HT-29 (cell line): Measurements from ENCODE around the gene SLC35A3. TPM values are rescaled to one million over a fixed set of nuclear protein-coding genes. Genes with fewer than 3 reads are reported as not detected.

Experiments used
- DNase-seq: peaks from one replicate; pipeline ENCODE4 v3.0.0-alpha.2; 2015; ENCODE audit warnings: low spot score
- small RNA-seq: library from RNA; depleted of rRNA; stranded (forward); fragments of <200 nt; gene quantifications from one replicate; pipeline ENCODE3, GENCODE V24; 2014
- total RNA-seq: library from RNA; depleted of rRNA; stranded (reverse); fragments of >200 nt; shearing (Covaris generic); gene quantifications from 2 replicates; pipeline ENCODE4 v1.2.3, GENCODE V29; 2014; rRNA removed

SLC35A3 gene
- total RNA-seq, 1 experiment from 2014 or later = 30.8 TPM

DNA sequence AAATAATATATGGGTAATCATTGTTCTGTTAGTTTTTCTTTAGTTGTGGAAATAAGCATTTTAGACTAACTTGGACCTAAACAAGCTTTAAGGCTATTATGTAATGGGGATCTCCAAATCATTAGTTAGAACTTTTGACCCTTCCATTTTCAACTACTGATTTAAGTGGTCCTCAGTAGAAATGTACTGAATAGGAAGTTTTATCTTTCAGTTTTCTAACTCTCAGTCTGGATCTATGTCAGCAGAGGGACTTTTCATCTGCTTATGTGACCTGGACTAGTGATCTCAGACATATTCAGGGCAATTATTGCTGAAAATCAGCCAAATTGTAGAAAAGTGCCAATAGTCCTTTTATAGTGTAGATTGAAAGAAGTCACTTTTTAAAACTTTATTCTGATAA lies 106.9 kb downstream of the SLC35A3 start:
- DNase-seq = no peak

DNA sequence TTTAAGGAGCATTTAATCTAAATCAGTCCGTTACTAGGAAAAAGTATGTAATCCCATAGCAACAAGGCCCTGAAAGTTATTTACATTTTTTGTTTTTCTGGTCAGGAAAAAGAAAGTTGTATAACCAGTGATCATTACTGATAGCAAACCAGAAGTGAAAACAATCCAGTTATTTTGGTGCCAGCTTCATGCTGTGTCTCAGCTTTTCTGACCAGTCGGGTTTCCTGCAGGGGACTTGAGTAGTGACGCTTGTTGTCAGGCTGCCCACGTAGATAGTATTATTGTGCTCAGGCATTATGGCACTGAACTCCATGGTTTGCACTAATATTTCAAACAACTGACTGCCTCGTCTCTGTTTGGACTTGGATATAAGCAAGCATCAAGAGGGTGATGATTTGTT lies 107.7 kb downstream of the SLC35A3 start:
- no peak for DNase-seq

DNA sequence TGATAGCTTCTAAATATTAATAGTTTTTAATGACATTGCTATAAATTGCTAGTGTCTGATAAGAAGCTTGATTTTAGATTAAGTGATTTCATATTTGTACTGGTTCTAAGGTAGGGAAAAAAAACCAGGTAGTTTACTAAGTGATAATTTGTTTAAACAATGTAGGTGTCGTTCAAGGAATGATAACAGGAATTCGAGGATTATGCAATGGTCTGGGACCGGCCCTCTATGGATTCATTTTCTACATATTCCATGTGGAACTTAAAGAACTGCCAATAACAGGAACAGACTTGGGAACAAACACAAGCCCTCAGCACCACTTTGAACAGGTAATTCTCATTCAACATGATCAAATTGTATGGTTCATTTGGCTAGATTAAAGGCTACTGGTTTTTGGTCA lies 110.5 kb downstream of the SLC35A3 start:
- DNase-seq = no peak

Small RNA genes within 50 kb of the gene (small RNA-seq; reads per million reads assigned to genes)
- gene RNU6-1318P (not detected), gene RNU6-750P (not detected)

Other genes with a start within 250 kb of the SLC35A3 start
- gene FRRS1, start 203.4 kb upstream of the SLC35A3 start, total RNA-seq = 8.7 and 9.0 TPM in 2 replicates
- gene AGL, start 119.6 kb upstream of the SLC35A3 start, total RNA-seq = 7.0 and 8.6 TPM in 2 replicates
- 3.3 and 3.9 TPM in 2 replicates for gene SASS6, start 162.9 kb downstream of the SLC35A3 start, total RNA-seq
- gene TRMT13, start 163.2 kb downstream of the SLC35A3 start, total RNA-seq = 5.8 and 7.5 TPM in 2 replicates
- gene LRRC39, start 208.3 kb downstream of the SLC35A3 start, total RNA-seq = 0.05 and 0.41 TPM in 2 replicates